Daoy (cell line): ENCODE measurements around the gene SYNE4. TPM values are rescaled to one million over a fixed set of nuclear protein-coding genes. Genes with fewer than 3 reads are reported as not detected.

Experiments
- DNase-seq: peaks from one replicate; pipeline ENCODE4 v3.0.0-alpha.2; 2015; ENCODE audit warnings: low read depth
- total RNA-seq: library from RNA; depleted of rRNA; stranded (reverse); fragments of >200 nt; shearing (Covaris generic); gene quantifications from 2 replicates; pipeline ENCODE4 v1.2.3, GENCODE V29; 2014

Gene SYNE4
- total RNA-seq, 1 experiment from 2014 or later = not detected

DNA sequence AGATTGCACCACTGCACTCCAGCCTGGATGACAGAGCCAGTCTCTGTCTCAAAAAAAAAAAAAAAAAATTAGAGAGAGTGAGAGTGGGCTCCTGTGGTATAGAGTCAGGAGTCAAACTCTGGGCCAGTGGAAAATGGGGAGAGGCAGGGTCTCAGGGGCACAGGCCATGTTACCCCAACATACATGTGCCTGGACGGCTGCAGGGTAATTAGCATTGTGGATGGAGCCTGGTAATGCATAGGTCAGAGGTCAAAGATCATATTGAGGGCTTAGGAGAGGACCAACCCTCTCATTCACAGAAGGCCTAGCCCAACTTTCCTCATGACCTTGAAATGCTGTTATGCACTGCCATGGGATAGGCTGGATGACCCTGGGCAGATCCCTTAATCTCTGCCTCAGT, 16.9 kb upstream of the SYNE4 start:
- no peak for DNase-seq

- no peak for DNase-seq
These were observed 14.8 kb upstream of the SYNE4 start for GRCh38 chr19:36023432-36023831.

- no peak for DNase-seq
These were observed 10.6 kb upstream of the SYNE4 start for GRCh38 chr19:36019061-36019670.

DNA sequence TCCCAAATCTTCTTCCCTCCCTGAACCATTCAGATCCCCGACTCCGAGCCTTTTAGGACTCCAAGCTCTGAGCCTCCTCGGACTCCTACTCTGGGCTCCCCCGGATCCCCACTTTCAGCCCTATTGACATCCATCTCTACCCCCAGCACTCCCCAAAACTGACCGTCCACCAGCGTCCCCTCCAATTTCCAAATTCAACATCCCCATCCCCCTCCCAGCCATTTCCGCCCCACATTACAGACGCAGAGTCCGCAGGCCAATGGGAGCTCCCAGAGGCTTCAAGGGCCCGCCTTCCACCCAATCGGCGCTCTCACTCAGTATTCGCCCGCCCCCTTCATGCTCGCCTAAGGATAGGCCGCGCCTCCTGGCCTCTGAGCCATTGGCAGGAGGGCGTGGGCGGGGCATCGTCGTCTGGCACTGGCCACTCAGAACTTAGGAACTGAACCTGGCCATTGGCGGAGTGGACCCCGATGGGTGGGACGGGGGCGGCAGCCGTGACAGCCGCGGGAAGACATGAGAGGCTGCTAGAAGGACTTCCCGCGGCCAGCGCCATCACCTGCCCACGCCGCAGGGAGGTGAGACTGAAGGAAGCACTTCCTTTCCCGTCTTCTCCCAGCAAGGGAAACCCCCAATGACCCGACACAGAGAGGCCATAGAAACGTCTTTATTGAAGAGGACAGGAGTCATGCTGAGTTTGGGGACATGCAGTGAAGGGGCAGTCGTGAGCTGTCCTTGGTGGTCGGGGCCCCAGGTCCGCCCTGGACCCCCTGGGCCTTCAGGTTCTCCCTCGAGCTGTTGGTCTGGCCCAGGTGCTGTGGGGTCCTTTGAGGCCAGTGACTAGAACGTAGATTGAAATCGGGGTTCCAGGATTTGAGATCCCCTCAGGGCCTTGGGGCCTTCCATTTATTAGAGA, 5.7 kb upstream of the SYNE4 start, which contains the start of gene ALKBH6:
Gene ALKBH6 (minus strand): TSS at position 202 of the 913 bp plus-strand sequence. CDS start 816 bp downstream, outside the sequence.
- DNase-seq = peak; percentile 100

DNA sequence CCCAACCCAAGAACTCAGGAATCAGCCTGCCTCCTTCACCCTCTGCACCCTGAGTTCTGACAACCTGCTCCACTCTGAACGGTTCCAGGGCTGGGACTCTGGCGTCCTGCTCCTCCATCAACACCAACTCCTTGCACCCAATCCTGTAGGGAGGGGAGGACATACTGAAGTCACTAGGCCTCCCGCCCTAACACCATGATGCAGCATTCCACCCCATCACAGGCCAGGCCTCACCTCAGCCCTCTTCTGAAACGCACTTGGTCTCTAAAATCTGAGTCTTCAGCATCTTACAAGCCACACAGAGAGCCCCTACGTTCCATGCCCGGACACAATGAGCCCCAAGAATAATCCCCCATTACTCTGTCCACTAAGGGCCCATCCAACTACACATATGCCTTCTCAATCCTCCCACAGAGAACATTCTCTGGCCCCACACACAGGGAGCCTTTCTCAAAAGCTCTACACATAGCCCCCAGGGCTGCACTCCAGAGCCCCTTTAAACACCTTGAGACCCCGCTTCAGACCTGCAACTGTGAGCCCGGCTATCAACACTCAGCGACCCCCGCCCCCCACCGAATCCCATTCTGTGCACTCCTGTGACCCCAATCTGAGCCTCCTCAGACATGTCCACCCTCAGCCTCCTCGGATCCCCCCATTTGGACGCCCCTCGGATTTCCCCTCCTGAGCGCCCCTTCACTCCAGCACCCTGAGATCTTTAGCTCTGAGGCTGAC, 4.8 kb upstream of the SYNE4 start:
- DNase-seq = no peak

- no peak for DNase-seq
These were observed 1.8 kb upstream of the SYNE4 start for GRCh38 chr19:36010402-36010801.

DNA sequence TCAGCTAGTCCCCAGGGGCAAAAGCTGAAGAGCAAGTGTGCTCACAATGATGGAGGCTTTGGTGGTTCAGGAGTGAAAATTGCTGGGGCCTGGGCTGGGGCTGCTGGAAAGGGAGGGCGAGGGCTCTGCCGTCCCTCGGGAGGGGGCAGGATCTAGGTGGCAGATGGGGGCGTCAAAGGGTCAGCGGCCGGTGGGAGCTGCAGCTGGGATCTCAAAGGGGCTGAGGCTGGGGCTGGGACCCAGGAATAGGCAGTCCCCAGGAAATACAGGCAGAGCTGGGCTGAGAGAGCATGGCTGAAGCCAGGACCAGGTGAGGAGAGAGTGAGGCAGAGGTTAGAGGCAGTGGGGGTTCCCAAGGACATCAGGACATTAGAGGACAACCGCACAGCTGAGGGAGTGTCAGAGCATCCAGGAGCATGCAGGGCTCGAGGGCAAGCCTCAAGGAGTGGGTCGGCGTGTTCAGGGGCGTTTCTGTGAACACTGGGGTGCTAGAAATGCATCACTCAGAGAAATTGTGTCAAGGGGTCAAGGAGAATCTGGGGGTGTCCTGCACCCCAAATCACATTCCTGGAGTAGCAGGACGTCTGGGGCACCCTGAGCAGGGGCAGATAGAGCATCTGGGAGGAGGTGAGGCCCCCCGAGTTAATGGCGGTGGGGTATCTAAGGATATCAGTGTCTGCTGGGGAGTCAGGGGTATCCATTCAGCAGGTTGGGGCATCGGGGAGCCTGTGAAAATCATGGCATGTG, 1.2 kb upstream of the SYNE4 start:
- no peak for DNase-seq

DNA sequence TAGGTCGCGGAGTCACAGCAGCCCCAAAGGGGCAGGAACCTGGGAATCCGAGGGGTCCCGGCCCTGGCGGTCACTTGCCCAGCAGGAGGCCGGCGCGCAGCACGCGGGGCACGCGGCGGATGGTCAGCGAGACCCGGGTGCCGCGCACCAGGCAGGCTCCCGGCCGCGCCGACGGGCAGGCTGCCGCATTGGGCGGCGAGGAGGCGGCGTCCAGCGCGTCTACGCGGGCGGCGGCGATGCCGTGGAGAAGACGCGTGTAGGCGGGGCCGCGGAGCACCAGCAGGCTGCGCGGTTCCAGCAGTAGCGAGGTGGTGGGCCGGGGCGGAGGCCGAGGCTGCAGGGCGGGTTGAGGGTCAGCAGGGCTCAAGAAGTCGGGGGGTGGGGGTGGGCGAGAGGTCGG, 607 bp upstream of the SYNE4 start:
- DNase-seq = peak; percentile 73

- no peak for DNase-seq
These were observed 1.7 kb downstream of the SYNE4 start for GRCh38 chr19:36006955-36007354.

DNA sequence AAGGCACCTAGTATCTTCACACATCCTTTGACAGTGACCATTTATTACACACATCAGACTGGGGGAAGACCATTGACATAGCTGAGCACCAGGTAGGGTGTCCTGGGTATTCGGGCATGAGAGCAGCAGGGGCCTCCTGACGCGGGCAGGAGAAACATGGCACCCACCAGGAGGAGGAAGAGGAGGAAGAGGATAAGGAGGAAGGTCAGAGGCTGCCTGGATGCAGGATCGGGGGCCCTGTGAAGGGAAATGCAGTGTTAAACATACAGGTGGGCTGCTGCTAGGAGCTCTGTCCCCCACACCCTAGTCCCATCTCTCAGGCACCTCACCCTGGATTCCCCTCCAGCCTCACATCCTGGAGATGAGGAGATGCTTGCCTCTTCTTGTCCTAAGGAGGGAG, 5.3 kb downstream of the SYNE4 start:
- no peak for DNase-seq

- DNase-seq = no peak
These were observed 7.0 kb downstream of the SYNE4 start for GRCh38 chr19:36001605-36002004.

DNA sequence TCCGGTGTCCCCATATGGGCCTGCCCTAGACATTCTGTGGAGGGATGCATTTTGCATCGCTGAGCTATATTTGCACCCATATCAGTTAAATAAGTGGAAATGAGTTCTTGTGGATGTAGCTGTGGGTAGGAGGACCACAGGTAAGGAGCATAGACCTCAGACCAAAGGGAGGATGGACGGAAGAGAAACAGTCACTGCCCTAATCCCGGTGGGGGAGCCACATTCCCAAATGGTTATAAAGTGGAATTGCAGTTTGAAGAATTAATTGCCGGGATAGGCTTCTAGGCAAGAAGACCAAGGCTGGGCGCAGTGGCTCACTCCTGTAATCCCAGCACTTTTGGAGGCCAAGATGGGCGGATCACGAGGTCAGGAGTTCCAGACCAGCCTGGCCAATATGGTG, 11.8 kb downstream of the SYNE4 start:
- no peak for DNase-seq

- DNase-seq = peak; percentile 97
These were observed 13.3 kb downstream of the SYNE4 start, which contains the start of gene SDHAF1 for GRCh38 chr19:35995048-35995993. SDHAF1 (plus strand) TSS chr19:35995188; CDS start chr19:35995275, 87 bp downstream.

DNA sequence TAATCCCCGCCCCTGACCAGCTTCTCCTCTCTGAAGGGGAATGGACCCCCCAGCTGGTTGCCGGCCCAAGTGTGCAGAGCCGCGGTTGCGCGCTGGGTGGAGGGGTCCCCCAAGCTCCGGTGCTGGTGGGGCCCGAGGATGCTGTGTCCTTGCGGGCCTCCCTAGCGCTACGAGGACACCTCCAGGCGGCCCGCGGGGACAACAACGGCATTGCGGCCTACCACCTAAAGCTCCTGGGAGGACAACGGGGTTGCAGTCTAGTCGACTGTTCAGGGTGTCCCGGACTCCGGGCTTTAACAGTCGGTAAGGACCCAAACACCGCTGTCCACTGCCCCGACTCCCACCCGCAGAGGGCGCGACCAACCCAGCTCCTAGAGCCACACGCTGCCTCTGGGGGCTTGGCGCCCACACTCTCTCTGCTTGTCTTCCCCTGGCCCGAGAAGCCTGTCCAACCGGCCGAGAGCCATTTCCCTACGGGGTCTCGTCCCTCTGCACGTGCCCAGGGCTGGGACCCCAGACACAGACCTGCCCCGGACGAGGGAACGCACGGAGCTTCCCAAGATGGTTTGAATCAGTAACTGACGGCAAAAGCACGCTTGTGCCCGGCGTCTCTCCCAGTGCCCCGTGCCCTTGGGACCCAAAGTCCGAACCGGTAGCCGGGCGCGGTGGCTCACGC, 14.6 kb downstream of the SYNE4 start:
- DNase-seq = no peak

DNA sequence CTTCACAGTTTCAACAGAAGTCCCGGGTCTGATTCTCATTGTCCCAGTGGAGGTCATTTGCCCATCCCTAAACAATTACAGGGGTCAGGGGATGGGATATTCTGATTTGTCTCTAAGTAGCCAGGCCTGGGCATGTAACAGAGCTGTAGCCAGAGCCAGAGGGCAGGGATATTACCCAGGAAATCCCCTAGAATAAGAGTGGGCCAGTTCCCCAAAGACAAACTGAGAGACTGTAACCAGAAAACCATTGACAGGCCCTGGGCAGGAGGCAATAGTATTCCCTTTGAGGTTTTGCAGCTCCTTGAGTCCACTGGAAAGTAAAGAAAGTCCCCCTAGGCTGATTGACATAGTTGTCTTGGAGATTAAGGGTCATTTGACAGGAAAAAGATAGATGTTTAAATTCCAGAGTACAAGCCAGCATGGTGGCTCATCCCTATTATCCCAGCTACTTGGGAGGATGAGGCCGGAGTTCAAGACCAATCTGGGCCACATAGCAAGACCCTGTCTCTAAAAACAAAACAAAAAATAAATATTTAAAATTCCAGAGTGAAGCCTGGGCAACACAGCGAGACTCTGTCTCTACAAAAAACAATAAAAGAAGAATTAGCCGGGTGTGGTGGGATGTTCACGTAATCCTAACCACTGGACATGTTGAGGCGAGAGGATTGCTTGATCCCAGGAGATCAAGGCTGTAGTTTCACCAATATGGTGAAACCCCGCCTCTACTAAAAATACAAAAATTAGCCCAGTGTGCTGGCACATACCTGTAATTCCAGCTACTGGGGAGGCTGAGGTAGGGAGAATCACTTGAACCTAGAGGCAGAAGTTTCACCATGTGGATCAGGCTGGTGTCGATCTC, 15.5 kb downstream of the SYNE4 start:
- DNase-seq = no peak

GRCh38 chr19:35991731-35992450, 16.7 kb downstream of the SYNE4 start:
- peak; percentile 49 for DNase-seq

GRCh38 chr19:35990771-35991730, 17.6 kb downstream of the SYNE4 start:
- DNase-seq = no peak
